Stimulated activated CD4-positive, alpha-beta T cell treated with anti-CD3 and anti-CD28 coated beads, Interleukin-4, amount 100 ng/mL, for 24 hours (primary cell): ENCODE data around the gene ZNF883.
"Not testable (repeated sequence)": the region's sequence is repeated elsewhere in the genome, so short reads cannot be mapped to it uniquely, and the experiment has no call there.

Experiments
- DNase-seq: peaks from one replicate; pipeline ENCODE4 v3.0.0-alpha.2; 2020

ZNF883 gene

DNA sequence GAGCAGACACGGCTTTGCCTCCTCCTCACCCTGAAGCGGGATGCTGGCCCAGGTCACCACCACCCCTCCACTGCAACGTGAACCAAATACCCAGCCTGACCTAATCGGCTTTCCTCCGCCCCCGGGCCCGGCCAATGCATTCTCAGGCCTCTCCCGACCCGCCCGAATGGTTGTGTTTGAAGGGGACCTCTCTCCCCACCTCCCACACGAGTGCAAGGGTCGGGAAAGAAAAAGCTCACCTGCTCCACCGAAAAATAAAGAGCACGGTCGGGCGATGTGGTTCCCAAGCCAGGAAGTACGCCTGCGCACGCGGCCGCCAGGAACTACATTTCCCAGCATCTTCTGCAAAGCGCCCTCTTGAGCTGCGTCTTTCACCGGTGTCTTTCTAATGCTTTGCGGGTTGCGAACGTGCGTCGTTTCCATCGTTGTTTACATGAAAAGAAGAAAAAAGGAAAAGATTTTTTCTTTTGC lies at the start of gene ZNF883:
Gene ZNF883 (minus strand): TSS at position 282 of the 471 bp plus-strand sequence.
- peak; percentile 26 for DNase-seq

DNA sequence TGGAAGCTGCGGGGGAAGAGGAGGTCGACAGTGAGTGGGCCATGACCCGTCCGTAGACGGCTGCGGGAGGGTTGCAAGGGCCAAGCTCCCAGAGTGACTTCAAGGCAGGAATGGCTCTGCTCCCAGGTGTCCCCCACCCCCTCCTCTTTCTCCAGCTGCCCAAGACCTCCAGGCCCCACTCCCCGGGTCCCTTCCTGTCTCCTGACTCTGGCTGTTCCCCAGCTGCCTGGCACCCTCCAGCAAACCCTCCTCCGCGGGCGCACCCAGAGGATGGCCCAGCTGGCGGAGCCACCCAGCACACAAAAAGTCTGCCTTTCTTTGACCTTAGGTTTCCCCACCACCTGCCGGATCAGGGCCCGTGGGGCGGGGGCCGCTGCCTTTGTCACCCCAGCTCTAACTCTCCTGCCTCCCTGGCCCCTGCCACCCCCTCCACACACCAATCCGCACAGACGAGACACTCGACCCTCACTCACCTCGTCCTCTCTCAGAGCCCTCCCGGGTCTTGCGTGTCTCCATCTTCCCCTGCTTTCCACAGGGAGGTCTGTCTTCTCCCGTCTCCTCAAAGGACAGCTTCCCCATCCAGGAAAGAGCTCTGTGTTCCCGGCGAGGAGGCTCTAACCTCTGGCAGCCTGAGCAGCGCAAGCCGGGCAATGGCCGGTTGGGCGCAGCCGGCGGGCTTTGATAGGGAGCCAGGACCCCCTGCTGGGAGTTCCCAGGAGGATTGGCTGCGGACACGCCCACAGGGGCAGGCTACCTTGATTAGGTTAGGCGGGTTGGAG lies 49.3 kb upstream of the ZNF883 start:
- not testable (repeated sequence) for DNase-seq

DNA sequence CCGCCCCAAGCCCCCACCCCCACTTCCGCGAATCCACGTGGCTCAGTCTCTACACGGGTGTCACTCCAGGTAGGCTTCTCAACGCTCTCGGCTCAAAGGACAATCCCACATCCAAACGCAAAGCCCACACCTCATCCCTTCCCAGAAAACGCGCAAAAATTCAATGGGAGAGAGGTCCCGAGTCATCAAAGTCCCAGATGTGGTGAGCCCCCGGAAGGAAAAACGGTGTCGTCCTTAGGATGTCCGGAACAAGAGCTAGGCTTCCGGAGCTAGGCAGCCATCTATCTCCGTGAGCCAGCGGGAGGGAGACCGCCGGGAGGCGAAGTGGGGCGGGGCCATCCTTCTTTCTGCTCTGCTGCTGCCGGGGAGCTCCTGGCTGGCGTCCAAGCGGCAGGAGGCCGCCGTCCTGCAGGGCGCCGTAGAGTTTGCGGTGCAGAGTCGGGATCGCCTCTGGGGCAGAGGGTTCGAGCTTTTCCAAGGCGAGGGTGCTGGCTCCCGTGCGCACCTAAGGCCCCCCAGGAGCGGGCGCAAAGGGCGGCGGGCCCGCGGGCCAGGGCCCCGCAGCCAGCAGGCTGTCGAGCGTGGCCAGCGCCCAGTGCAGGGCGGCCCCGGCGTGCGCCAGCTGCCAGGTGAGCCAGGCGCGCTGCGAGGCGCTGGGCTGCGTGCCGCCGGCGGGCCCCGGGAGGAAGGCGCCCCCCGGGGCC lies 47.7 kb upstream of the ZNF883 start:
- not testable (repeated sequence) for DNase-seq

DNA sequence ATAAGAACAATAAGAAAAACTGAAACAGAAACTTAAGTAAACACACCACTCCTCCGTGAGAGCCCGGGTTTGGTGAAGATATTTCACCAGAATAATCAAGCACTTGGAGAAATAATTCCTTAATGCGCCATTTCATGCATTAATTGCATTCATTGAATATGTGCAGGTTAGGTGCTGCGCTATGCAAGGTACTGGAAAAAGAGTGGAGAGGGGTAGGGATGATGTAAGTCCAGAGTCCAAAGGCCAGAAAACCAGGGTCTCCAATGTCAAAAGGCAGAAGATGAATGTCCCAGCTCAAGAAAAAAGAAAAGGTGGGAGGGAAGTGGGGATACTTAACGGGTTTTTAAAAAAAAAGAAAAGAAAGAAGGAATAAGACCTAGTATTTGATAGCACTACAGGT lies 45.2 kb upstream of the ZNF883 start:
- no peak for DNase-seq

DNA sequence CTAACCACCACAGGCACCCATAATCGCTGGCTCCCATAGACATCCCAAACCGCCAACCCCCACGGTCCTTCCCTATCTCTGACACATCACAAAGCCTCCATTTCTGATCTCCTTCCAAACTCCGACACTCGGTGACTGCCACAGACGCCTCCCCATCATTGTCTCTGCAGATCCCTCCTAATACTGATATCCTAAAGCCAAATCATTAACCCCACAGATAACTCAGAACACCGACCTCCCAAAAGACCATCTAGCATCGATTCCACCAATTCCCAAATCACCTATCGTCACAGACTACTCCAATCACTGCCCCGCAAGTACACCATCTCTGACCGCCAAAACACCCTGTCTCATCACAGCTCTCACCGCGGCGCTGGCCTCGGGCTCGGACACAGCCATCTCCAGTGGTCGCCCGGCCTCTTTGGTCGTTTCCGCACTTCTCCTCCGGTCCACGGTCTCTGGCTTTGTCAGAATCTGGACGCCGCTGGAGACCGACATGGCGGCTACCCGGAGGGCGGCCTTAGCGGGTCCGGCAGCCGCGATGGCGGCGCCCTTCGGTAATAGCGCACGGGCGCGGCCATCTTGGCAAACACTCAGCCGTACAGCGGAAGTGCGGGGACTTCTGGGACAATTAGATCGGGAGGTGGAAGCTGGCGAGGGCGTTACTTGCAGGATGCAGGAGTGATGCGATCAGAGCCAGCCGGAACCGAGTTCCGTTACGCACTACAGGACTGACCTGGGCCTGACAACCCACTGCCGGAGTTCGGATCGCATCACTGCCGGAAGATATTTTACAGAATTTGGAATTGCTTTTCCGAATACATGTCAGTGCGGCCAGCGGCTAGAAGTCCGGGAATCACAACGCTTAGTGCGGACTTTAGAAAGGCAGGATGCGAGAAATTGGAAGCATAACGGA lies 44.5 kb upstream of the ZNF883 start, which contains the start of gene ZFP37:
Gene ZFP37 (minus strand): TSS at position 534 of the 916 bp plus-strand sequence. CDS start 36 bp downstream, at position 498.
- peak; percentile 77 for DNase-seq

DNA sequence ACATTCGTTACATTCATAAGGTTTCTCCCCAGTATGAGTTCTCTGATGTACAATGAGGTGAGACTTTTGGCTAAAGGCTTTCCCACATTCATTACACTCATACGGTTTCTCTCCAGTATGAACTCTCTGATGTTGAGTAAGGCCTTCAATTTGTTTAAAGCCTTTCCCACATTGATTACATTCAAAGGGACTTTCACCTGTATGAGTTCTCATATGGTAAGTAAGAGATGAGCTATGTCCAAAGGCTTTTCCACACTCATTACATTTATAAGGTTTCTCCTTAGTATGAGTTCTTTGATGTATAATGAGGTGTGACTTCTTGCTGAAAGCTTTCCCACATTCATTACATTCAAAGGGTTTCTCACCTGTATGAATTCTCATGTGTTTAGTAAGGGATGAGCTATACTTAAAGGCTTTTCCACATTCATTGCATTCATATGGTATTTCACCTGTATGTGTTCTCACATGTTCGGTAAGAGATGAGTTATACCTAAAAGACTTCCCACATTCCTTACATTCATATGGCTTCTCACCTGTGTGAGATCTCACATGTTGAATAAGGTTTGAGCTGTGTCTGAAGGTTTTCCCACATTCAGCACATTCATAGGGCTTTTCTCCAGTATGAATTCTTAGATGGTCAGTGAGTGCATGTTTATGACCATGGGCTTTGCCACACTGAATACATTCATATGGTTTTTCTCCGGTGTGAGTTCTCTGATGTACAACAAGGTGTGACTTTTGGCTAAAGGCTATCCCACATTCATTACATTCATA lies 31.1 kb upstream of the ZNF883 start:
- no peak for DNase-seq

DNA sequence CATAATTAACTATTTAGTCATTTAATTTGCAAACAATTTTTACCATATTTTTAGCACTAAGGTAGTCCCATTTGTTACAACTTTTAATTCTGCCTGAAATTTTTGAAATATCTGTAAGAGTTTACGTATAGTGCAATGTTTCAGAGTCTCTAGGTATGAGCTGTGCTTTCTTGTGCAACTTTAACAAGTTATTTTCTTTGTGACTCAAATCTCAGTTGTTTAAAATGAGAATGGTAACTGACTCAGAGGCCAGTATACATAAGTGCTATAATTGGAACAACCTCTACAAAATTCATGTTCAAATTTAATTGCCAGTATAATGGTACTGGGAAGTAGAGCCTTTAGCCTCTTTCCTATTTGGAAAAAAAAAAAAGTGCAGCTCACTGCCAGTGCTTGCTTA lies 14.2 kb upstream of the ZNF883 start:
- DNase-seq: no peak

DNA sequence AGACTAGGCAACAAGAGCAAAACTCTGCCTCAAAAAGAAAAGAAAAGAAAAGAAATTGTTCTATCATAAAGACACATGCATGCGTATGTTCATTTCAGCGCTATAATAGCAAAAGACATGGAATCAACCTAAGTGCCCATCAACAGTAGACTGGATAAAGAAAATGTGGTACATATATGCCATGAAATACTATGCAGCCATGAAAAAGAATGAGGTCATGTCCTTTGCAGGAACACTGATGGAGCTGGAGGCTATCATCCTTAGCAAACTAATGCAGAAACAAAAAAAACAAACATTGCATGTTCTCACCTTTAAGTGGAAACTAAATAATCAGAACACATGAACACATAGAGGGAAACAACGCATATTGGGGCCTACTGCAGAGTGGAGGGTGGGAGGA lies 6.3 kb upstream of the ZNF883 start:
- no peak for DNase-seq

DNA sequence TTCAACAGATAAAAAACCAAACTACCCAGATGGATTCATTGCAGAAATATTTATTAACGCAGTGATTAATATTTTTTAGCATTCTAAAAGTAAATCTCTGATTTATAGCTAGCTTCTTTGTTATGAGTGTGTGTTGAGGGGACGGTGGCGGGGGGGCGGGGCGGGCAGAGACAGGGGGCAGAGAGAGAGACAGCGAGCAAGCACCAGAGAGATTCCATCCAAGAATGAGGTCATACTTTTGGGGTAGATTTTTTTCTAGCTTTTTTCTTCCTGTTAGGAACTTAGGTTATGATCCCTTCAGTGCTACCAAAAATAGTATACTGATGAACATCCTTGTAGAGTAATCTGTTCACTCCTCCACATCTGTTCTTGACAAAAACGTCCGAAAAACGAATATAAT lies 500 bp upstream of the ZNF883 start:
- no peak for DNase-seq

DNA sequence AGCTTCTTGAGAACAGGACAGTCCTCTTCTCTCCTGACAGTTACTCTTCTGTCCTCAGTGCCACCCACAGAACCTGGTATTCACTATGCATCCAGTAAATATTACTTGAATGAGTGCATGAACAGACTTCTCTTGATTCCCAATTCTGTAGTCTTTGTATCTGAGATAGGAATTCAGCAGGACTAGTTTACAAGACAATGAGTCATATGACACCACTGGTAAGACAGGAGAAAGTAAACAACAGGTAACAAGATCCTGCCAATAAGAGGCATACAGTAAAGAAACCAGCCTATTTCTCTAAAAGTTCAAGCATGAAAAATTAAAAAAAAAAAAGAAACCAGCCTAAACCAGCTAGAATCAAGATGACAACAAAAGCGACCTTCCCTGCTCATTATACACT lies 6.2 kb downstream of the ZNF883 start:
- no peak for DNase-seq

DNA sequence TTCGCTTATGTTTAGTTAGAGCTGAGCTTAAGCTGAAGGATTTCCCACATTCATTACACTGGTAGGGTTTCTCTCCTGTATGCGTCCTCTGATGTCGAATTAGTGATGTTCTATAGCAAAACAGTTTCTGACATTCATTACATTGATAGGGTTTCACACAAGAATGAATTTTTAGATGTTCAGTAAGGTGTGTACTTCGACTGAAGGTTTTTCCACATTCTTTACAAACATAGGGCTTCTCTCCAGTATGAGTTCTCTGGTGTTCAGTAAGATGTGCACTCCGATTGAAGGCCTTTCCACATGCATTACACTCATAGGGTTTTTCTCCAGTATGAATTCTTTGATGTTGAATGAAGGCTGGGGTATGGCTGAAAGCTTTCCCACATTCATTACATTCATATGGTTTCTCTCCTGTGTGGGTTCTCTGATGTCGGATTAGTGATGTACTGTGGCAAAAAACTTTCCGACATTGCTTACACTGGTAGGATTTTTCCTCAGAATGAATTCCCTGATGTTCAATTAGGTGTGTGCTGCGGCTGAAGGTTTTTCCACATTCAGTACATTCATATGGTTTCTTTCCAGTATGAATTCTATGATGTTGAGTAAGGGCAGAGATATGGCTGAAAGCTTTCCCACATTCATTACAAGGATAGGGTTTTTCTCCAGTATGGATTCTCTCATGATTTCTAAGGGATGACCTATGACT lies 14.6 kb downstream of the ZNF883 start:
- DNase-seq: no peak

DNA sequence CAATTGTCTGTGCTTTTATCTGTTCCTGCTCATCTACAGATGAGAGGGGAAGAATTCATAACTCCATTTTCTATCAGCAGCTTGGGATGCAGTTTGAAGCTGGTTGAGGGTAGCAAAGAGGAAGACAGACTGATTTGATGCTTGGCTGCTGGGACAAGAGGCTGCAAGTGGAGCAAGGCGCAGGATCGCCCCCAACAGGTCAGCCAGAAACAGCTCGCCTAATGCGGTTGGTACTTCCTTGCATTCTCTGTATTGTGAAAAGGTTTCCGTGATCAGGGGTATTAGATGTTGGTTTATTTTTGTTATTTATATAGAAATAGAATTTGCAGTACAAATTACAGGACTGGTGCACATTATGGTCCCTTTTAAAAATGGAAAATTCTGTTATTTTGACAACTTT lies 40.6 kb downstream of the ZNF883 start:
- DNase-seq: no peak

DNA sequence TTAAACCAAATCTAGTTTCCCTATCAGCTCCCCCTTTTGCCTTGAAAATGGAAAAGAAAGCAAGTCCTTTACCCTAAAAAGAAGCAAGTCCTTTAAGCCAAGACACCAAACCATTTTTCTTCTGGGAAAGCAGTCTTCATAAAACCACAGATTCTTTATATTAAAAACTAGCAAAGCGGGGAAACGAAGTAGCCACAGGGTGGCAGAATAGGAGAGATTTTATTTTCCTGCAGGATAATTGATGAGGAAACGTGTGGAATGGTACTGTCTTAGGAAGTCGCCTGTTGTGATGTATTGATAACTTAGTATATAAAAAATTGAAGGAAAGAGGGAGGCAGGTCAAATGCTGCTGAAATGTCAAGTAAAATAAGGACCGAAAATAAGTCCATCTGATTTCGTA lies 41.1 kb downstream of the ZNF883 start:
- DNase-seq: no peak

DNA sequence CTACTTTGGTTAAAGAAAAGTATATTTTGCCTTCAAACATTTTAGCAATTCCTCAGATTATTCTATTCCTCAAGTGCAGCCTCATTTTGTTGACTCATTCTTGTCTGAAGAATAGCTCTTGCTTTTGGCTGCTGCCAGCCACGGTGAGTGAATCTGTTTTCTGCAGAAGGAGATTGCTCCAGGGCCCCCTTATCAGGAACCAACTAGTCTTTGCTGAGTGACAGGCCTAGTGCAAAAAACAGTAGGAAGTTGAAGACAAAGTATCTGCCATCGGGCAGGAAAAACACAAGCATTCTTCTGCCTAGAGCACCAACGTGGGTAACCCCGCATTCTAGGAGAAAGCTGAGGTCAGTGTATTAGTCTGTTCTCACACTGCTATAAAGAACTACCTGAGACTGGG lies 42.3 kb downstream of the ZNF883 start:
- DNase-seq: no peak

DNA sequence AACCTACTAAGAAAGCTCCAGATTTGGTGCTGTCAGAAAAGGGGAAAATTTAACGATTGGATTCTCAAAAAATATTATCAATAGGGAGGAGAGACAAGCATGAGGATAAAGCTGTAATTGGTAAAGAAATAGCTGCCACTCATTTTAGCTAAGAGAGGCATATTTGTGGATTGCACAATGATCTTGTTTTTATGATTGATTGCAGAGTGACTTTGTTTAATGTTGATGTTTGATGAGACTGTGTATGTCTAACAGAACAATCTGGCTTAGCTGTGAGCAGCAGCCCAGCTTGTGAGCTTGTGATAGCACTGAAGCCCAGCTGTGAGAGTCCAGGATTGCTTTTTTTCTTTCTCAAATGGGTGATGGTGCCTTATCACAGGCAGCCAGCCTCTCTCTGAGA lies 56.4 kb downstream of the ZNF883 start:
- DNase-seq: no peak

DNA sequence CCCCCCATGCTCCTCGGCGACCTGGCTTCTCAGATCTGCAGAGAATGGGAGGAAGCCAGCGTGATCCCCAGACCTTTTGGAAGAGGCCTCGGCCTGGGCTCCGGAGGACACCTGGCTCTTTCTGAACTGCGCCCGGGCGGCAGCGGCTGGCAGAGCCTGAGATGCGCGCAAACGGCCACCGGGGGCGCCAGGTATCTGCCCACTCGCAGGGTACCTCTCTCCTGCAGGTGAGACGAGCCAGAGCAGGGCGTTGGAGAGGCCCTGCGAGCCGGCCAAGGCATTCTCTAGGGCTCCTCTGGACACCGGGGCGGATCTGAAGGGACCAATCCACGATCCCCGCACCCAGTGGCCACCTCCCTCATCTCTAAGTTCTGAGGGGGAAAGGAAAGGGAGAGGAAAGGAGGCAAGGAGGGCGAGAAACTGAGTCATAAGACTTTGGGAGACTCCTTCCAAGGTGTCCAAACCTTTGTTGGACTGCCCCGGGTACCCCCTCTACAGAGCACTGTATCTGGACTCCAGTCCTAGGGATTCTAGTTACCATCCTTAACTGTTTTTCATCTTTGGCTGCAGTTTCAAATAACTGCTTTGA lies 66.3 kb downstream of the ZNF883 start:
- DNase-seq: no peak

DNA sequence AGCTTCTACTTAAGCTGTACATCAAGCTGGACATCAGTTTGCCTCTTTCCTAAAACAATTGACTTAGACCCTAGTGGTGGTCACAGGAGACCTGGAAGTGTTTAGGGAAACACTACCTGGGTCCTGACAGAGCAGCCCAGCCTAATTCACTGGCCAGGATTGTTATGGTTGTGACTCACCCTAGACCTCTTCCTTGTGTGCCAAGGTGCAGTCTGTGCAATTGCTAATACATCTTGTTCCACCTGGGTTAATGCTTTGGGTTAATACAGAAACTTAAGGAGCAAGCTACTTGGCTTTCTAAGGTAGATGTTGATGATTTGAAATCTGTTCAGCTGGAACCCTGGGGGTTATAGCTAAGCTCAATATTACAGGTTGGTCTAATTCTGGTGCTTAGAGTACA lies 72.6 kb downstream of the ZNF883 start:
- no peak for DNase-seq

DNA sequence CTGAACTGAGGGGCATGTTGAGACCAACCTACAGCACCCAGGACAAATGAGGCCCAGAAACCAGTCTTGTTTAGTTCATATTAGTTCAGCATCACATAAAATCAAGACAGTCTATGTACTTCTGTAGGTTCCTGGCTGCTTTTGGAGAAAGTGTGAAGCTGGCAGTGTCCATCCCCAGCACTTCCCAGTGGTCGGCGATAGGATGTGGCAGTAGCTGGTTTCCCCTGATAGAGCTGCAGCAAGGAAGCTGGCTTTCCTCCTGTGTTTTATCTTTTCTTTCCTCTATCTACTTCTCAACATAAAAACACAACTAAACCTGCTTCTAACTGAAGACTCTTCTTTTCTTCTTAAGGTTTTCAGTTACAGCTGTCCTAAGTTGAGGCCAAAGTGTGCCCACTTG lies 78.3 kb downstream of the ZNF883 start:
- DNase-seq: no peak

DNA sequence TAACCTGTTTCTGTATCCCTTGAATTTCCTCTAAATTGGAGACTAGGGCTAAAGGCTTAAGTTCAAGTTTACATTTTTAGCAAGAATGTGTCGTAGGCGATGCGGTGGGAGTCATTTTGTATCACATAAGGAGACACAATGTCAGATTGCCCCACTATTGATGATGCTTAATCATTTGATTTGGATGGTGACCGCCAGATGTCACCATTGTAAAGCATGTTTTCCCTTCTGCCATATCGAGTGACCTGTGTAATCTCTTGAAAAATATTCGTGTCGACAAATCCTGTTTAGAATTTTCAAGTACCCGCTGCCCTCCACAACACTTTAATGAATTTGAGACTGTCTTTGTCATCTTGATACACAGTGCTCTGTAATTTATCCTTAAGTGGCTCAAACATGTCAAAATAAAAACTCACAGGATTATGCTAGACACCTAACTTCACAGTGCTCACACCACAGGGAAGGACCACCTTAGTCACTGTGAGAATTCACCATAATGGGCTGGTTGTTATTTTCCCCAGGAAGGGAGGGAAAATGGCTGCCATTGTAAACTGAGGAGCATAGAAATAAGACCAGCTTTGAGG lies 86.8 kb downstream of the ZNF883 start:
- no peak for DNase-seq

DNA sequence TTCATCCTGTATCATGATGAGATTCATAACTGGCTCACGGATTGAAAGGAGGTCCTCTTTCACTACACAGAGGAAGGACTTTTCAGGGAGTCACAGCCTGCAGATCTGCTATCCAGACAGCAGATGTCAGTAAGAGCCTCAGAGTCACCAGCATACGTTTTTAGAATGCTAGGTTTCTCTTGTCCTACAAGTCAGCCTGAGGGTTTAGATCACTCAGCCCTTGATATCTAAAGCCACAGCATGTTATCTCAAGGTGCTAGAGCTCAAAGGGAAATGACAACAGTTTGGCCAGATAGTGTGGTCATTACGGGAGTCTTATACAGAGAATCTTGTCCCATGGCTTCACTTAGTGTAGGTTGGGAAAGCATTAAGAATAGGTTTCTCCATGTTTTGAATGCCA lies 90.4 kb downstream of the ZNF883 start:
- no peak for DNase-seq

DNA sequence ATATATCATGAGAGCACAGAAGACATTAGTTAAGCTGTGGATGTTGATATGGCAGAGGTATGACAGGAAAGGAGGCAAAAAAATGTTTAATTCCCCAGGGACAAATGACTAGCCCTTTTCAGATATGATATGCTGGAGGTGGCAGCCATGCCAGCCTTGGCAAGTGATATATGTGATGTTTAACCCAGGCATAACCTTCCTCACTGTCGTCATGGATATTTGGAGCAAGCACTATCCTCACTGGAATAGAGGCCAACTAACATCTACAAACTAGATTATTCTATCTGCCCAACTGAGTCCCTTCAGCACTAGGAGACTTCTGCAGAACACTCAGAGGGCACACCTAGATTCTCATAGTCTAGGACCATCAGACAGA lies 94.0 kb downstream of the ZNF883 start:
- no peak for DNase-seq
